Skin of body (tissue), 2 donors: ENCODE measurements around the gene C14orf180. TPM values are rescaled to one million over a fixed set of nuclear protein-coding genes. Genes with fewer than 3 reads are reported as not detected.

Experiments used
- DNase-seq: peaks from one replicate; lab custom pipeline; 2025; lab: John Stamatoyannopoulos, UW
- total RNA-seq: library from RNA; depleted of rRNA; stranded (reverse); fragments of >200 nt; gene quantifications from one replicate; pipeline ENCODE4 v1.2.3, GENCODE V29; 2014

The C14orf180 gene
- total RNA-seq, 1 donor from 2014 or later, result 6.8 TPM

DNA sequence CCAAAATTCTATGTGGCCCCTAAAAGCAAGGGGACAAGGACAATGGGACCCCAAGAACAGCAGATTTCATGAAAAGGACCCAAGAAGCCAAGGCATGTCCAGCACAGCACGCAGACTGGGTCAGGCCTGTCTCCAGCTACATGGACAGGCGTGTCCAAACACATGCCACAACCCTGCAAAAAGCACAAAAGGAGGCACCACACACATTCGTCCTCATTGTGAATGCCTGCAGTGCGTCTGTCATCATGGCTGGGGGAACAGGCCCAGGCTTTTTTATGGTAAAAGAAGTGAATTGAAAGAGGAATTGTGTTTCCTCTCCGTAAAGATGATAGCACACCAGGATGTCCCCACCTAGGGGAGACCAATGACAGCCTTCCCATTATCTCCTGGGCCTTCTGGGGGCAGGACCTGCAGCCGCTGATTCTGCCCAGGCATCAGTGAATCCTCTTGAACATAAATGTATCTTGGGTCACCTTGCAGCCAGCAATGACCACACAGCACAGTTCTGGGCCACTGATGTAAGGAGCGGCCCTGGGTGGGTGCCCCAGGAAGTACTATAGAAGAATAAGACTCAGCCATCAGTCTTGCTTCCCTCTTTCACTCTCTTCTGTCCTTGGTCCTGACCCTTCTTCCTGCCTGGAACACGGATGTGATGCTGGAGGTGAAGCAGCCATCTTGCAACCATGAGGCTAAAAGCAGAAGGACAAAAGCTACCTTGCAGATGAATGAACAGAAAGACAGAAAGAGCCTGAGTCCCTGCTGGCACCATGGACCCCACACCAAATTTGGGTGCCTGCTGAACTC is 29.8 kb upstream of the C14orf180 start:
- no peak for DNase-seq

DNA sequence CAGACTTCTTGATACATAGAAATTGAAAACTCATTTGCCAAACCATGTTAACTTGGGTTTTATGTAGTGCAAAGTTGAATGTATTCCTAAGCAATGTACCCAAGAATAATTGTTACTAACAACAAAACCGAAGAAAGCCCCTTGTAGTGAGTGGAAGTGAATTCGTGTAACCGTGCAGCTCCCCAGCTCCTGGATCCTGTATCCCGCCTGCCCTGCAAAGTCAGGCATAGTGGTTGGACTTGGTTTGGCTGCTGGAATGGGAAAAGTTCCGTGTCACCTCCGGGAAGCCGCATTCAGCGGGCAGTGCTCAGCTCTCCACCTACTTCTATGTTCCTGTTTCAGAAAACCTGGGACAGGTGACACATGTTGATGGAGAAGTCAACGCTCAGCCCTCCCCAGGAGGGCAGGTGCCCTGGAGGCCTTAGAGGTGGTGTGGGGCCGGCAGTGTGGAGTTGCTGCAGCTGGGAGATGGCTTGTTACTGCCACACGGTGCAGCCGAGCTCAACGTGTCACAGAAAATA is 29.2 kb upstream of the C14orf180 start:
- DNase-seq, result no peak

DNA sequence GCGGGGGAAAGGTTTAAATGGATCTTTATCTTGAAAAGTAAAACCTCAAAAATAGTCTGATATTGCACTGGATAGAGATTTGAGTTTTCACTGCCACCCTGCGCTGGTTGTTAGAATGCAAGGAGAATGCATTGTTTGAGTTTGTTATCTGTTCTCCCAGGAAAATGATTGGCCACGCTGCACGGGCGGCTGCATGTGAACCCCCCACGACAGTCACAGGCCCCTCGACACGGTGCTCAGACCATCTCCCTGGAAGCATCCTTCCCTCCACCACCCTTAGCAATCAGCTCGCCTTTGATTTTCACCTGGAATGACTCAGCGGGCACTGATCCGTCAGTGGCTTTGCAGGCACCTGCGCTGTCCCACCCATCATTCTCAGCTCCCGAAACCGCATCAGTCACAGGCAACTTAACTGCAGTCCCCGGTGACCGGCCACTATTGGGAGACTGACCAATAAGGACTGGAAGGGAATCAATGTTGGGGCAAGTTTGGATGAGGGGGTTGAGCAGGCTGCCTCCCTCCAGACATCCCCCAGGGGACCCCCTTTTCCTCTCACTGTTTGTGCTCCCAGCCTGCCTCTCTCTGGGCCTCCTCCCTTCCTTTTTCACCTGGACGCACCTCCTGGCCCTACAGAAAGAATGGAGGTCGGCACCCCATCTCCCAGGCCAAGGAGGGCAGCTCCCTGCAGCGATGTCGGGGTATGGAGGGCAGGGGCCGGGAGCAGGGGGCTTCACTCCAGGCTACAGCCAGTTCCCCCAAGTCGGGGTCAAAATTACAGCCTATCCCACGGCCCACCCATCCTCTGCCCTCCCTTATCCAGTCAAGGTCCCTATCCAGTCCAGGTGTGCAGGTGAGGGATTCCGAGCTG is 28.5 kb upstream of the C14orf180 start:
- DNase-seq, result no peak

DNA sequence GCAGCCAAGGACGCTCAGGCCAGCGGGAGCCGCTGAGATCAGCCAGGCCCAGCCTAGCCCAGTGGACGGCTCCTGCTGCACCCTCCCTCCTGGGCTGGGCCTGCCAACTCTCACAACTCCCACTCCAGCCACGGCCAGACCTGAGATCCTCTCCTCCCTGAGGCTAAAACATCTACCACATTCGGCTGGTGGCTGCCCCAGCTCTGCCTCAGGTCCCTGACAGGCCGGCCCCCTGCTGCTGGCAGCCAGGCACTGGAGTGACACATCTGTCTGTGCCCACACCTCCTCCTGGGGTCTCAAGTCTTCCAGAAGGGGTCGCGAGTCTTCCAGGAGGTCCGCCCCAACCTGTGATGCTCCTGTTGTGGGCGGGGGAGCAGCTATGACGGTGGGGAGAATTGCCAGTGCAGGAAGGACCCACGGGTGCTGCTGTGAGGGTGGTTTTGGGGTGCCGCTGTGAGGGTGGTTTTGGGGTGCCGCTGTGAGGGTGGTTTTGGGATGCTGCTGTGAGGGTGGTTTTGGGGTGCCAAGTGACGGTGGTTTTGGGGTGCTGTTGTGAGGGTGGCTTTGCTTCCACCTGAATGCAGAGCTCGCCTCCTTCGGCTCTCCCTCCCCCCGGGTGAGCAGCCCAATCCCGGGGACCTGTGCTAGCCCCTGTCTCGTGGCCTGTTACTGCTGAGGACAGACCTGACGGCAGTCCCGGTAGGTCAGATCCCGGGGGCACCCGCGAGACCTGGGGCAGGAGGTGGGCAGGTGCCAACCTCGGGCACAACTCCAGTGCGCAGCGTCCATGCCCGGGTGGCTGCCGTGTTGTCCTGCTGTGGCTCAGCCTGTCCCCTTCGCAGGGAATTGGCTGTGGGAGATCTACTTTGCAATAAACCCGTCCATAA is 27.5 kb upstream of the C14orf180 start:
- DNase-seq, result no peak

DNA sequence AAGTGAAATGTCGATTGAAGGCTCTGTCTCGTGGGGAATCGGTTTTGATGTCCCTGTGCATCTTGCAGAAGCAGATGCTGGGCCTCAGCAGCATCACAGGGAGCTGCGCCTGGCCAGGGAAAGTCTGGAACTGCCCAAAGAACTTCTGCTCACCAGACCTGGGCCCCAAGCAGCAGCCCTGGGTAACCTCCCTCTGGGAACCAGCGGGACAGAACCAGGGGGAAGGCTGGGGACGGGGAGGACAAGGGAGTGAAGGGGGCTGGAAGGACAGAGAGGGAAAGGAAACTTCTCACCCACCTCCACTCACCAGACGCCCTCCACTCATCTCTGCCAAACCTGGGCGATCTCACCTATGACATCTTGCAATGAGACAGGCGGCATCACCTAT is 26.8 kb upstream of the C14orf180 start:
- no peak for DNase-seq

DNA sequence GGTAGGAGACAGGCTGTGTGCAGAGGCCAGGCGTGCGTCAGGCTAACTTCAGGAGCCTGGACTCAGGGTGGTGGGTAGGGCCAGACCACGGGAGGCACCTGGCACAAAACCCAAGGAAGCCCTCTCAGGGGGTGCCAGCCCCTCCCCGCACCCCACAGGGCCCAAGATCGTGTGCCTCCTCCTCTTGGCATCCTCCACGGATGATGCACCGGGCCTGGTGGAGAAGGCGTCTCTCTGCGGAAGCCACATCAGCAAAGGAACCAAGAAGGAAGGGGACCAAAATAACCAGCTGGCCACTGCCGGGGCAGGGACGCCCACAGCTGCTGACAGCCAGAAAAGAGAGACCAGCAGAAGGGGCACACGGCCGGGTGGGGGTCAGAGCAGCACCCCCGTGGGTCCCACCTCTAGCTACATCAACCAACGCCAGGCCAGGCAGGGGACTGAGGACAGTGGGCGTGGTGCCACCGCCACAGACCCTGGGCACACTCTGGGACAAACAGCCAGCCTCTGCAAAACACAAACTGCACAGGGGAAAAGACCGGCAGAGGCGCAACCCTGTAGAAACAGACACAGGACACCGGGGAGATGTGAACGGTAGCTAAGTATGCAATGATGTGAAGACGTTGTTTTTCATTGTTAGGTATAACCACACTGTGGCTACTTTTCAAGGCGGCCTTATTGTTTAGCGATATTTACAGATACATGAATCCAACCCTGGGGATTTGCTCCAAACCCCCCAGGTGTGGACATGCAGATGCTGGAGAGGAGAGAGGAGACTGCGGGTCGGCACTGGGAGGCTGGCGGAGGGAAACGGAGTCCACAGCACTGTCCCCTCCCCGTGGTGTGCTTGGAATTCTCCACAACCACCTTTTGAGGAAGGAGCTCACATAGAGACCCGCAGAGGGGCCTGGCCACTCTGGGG is 26.1 kb upstream of the C14orf180 start:
- DNase-seq, result no peak

DNA sequence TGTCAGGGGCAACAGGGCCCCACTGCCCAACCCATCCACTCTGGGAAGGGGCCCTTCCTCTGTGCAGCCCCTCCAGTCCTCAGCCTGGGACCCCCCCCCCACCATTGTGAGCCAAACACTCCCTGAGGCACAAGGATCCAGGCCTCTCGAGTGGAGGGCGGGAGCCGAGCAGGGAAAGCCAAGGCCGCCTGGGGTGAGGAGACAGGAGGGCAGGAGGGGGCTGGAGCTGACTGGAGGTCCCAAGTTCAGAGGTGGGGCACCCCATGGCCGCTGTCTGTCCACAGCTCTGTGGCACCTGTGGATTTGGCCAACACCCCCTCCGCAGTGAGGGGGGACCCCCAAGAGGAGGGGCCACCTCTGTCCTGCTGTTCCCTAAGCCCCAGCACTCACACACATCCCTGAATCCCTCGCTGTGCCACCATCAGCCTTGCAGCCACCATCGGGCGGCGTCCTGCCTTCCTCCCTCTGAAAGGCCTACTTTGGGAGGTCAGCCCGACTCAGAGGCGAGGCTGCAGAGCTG is 25.4 kb upstream of the C14orf180 start:
- no peak for DNase-seq

DNA sequence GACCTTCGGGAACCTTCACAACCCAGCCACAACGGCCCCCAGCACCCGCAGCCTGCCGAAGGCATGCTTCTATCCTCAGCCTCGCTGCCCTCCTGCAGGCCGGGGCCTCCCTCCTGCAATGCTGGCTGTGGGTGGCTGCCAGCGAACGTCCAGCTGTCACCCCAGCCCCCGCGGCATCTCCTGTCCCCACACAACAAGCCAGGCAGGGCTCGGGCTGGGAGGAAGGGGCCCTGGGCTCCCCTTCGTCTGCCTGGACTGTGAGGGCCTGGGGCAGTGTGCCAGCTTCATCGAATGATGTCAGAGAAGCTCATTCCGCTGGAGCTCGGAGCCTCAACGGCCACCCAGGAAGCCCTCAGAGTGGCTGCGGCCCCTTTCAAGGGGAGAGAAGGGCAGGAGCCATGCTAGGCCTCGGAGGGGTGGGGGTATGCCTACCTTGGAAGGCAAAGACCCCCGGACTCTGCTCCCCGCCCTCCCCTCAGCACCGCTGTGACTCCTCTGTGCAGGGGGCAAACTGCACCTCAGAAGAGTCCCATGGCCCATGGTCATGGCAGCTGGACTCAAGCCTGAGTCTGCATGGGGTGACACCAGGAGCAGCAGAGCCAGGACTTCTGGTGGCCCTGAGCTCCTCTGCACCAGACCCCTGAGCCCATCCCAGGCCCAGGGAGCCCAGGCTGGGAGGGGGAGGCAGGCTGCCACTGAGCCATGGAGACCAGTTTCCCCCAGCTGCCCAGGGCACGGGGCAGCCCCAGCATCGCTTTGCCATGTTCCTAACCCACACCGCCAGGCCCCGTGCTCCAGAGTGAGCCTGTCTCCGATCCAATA is 24.7 kb upstream of the C14orf180 start:
- no peak for DNase-seq

DNA sequence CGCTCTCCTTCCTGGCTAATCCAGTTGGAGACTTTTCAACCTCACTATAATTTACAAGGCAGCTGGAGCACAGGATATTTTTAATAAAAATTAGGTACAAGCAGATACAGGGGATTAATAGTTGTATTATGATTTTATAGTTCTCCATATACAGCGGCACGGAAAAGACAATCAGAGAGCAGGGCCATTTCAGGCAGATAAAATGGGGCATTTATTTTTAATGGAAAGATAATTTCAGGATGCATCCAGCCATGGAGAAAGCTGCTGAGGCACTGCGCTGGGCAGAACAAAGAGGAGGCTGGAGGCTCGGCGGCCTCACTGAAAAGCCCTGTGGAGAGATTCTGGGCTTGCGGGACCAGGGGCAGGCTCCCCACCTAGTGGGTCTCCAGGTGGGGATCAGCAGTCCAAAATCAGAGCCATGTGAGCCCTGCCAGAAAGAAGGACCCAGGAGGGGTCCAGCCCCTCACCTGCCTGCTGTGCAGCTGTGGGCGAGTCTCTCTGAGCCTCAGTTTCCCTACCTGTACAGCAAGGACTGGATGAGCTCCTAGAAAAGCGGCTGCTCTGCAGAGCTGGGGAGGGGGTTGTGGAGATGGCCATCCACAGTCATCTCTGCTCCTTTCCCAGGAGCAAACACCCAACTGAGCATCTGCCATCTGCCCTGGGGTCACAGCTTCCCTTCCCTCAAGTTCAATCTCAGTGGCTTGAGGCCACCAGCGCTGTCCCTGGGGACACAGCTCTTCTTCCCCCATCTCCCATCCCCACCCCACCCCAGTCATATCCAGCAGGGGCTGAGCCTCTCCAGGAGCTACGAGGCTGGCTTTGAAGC is 23.9 kb upstream of the C14orf180 start:
- no peak for DNase-seq

DNA sequence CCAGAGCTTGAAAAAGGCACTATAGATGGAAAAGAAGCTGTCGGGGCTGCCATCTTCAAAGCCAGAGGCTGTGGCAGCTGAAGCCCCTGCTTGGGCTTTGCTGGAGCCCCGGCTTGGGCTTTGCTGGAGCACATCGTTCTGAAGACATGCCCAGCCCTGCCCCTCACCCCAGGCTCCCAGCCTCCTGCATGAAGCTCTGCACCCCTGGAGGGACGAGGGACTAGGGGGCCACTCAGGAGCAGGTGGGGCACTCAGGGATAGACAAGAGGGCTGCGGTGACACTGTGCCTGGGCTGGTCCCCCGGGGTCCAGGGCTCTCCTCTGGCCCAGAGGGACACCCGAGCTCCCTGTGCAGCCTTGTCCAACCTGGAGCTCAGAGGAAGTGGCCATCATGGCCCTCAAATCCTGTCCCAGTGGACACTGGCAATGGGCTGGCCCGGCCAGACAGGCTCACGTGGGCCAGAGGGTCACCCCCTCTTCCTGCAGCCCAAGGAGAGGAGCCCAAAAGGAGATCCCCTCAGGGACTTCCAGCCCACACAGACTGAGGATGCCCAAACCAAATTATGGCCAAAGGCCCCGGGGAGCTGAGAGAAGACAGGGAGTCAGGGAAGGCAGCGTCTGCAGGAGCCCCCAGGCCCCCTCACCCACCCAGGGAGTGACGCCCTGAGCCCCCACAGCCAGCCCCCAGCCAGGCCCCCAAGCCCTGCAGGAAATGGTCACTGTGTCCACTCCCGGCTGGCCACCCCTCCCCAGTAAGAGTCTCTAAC is 23.1 kb upstream of the C14orf180 start:
- no peak for DNase-seq

DNA sequence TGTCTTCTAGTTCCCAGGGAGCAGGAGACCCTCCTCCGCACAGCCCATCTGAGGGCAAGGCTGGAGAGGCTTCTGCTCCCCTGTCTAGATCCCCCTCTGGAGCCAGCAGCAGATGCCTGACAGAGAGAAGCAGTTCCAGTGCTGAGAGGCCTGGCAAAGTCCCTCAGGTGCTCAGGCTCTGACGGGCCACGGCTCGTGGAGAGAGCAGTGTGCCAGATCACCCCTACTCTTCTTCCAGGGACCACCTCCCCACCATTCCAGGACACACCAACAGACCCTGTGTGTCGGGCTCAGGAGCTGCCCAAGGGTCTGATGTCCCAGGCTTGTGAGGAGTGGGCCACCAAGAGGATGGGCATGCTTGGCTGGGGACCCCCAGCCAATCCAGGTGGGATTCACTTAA is 22.5 kb upstream of the C14orf180 start:
- DNase-seq, result no peak

DNA sequence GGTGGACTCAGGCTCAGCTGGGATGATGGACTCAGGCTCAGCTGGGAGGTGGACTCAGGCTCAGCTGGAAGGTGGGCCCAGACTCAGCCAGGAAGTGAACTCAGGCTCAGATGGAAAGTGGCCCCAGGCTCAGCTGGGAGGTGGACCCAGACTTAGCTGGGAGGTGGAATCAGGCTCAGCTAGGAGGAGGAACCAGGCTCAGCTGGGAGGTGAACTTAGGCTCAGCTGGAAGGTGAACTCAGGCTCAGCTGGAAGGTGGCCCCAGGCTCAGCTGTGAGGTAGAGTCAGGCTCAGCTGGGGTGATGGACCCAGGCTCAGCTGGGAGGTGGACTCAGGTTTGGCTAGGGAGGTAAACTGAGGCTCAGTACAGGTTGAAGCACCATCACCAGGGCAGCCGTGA is 21.8 kb upstream of the C14orf180 start:
- no peak for DNase-seq

DNA sequence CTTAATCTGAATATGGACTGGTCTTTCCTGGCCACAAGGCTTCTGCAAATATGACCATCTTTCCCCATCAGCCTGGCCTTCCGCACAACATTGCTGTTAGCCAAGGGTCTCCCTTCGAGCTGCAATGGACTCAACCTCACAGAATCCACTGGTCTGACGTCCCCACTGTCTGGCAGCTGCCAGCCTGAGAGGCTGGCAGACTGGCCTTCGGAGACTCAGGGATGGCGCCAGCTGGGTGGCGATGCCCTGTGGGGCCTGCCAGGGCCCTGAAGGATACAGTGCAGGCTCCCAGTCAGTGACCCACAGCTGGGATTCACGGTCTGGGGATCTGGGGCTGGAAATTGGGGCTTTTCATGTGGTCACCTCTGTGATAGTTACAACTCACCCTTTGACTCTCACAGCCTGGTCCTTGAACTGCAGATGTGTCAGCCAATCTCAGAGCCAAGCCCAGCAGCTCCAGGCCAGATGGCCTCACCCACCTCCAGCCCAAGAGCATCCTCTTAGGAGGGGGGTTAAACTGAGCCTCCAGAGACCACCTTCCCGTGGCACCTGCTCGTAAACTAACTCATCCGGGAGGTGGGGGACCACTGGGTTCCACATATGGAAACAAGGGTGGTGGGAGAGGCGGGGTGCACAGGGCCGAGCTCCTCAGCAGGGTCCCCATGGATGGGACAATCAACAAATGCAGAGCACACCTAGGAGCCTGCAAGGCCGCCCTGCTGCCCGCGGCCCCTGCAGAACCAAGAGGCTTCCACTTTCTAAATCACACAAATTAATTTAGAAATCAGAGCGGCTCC is 21.1 kb upstream of the C14orf180 start:
- DNase-seq, result no peak

DNA sequence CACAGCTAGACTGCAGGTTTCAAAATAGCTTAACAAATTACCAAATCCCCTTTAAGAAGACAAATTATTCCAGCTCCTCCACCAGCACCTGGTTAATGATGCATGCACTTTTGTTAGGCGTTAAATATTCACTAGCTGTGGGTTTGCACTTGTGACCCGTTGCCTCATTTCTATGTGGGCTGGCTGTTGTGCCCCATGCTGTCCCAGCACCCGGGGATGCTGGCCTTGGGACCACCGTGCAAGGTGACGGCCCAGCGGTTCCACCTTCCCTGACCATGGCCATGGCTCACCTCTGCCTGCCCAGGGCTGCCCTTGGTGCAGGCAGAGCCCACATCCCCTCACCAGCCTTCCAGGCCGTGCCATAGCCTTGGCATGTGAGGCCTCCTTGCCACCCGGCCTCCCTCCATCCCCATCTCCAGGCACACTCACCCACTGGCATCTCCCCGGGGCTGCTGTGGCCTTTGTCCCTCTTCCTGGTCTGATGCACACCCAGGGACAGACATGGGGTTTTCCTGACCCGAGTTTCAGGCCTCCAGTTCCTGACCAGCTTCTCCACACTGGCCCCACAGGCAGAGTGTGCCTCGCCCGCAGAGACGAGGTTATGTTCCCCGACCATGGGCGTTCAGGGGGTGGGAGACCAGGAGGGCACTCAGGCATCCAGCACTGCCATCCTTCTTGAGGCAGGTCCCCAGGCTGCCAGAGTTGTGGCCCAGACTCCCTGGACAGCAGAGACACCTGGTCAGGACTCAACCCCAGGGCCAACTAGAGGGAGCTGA is 20.3 kb upstream of the C14orf180 start:
- no peak for DNase-seq

DNA sequence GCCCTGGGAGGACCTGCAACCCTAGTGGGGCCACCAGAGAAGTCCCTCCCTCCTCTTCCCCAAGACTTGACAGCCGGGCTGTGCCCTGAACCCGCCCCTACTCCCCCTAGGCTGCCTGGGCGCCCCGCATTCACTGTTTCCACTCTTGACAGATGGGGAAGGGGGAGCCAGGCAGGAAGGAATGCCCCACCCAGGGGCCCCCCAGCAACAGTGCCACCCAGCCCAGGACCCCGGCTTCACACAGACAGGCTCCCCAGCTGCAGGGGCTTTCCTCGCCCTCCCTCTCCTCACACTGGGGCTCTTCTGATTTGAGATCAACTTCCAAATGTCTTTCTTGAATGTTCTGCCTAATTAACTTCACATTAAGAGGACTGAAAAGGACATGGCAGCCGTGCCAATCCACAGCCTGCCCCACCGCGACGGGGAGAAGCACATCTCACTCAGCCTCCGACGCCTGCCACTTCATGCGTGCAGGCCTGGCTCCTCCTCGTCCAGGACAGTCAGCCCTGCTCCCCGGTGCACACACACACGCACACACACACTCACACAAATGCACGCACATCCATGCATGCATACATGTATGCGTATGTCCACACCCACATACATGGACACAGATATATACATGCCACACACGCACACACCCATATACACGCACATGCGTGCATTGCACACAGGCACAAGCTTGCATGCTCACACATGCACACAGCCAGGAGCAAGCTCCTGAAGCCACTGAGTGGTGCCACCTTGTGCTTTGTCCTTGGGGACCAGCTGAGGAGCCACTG is 19.6 kb upstream of the C14orf180 start:
- no peak for DNase-seq
